PC-9 (cell line): ENCODE measurements around the gene POFUT2. TPM values are rescaled to one million over a fixed set of nuclear protein-coding genes. Genes with fewer than 3 reads are reported as not detected.

Source experiments
- BruUV-seq: library from RNA; stranded (reverse); fragments of 400-500 nt; replicated peaks from 2 replicates; lab custom pipeline; 2021; lab: Mats Ljungman, UMichigan
- CTCF ChIA-PET: fragments of 300-600 bp; sonication (Branson Sonifier 250); formaldehyde crosslinking; loops from one replicate; lab custom pipeline; 2022; ENCODE audit warnings: antibody characterized with exemption; lab: Charles Lee
- POLR2A ChIA-PET: fragments of 300-600 bp; sonication (Branson Sonifier 250); formaldehyde crosslinking; loops from one replicate; lab custom pipeline; 2022; ENCODE audit warnings: antibody characterized with exemption; ENCODE audit not compliant: unreplicated experiment; lab: Charles Lee
- DNase-seq, 2 experiments: peaks; one replicate each; pipeline versions ENCODE4 v3.0.0 to v3.0.0-alpha.2; 2015 to 2022; ENCODE audit warnings: mixed read lengths in 1 of 2
- H2AFZ ChIP-seq: fragments of 200-600 bp; sonication (generic); 2 replicates; pipeline ENCODE4 v1.8.1; 2017; ENCODE audit warnings: antibody characterized with exemption
- H3F3A ChIP-seq: fragments of 200-600 bp; sonication (generic); 2 replicates; pipeline ENCODE4 v1.8.1; 2017; ENCODE audit warnings: antibody characterized with exemption, mild to moderate bottlenecking, low read depth; ENCODE audit not compliant: insufficient read depth
- H3K27ac ChIP-seq: fragments of 200-600 bp; sonication (generic); 2 replicates; pipeline ENCODE4 v1.6.1; 2016; ENCODE audit warnings: mixed run types
- H3K27me3 ChIP-seq: fragments of 200-600 bp; sonication (generic); 2 replicates; pipeline ENCODE4 v1.6.1; 2016; ENCODE audit warnings: low read depth, mixed run types; ENCODE audit not compliant: insufficient read depth
- H3K36me3 ChIP-seq: fragments of 200-600 bp; sonication (generic); 2 replicates; pipeline ENCODE4 v1.6.1; 2016; ENCODE audit warnings: low read depth, mixed run types
- H3K4me1 ChIP-seq: fragments of 200-600 bp; sonication (generic); replicated peaks from 2 replicates; pipeline ENCODE4 v1.6.1; 2016; ENCODE audit warnings: mixed run types; ENCODE audit not compliant: insufficient read depth
- H3K4me2 ChIP-seq: fragments of 200-600 bp; sonication (generic); 2 replicates; pipeline ENCODE4 v1.6.1; 2017; ENCODE audit warnings: mixed run types
- H3K4me3 ChIP-seq: fragments of 200-600 bp; sonication (generic); 2 replicates; pipeline ENCODE4 v1.6.1; 2016; ENCODE audit warnings: mixed run types
- H3K79me2 ChIP-seq: fragments of 200-600 bp; sonication (generic); 2 replicates; pipeline ENCODE4 v1.6.1; 2017; ENCODE audit warnings: low read depth, mixed run types
- H3K9me2 ChIP-seq: fragments of 200-600 bp; sonication (generic); 2 replicates; pipeline ENCODE4 v1.8.1; 2017; ENCODE audit warnings: mild to moderate bottlenecking; ENCODE audit not compliant: insufficient read depth
- H3K9me3 ChIP-seq: fragments of 200-600 bp; sonication (generic); 2 replicates; pipeline ENCODE4 v1.8.1; 2016; ENCODE audit warnings: low read depth; ENCODE audit not compliant: insufficient read depth
- H4K20me1 ChIP-seq: fragments of 200-600 bp; sonication (generic); 2 replicates; pipeline ENCODE4 v1.8.1; 2017; ENCODE audit not compliant: insufficient read depth
- CTCF ChIP-seq: fragments of 200-600 bp; sonication (generic); conservative IDR thresholded peaks from 2 replicates; pipeline ENCODE4 v1.6.1; 2017; ENCODE audit warnings: mixed run types, antibody characterized with exemption, mild to moderate bottlenecking, moderate library complexity
- EZH2 ChIP-seq: fragments of 200-600 bp; sonication (generic); IDR thresholded peaks from 2 replicates; pipeline ENCODE4 v1.8.0; 2017; ENCODE audit warnings: antibody characterized with exemption, low read depth
- intact Hi-C: fragments of 100-400 bp; cut with micrococcal nuclease; formaldehyde crosslinking; loops from one replicate; pipeline ENCODE4 v1.10.0; 2022; ENCODE audit not compliant: unreplicated experiment
- total RNA-seq: library from RNA; stranded (reverse); gene quantifications from 2 replicates; pipeline ENCODE4 v1.2.3, GENCODE V29; 2021

POFUT2 gene
- total RNA-seq, 1 experiment from 2014 or later = 32.6 TPM

DNA sequence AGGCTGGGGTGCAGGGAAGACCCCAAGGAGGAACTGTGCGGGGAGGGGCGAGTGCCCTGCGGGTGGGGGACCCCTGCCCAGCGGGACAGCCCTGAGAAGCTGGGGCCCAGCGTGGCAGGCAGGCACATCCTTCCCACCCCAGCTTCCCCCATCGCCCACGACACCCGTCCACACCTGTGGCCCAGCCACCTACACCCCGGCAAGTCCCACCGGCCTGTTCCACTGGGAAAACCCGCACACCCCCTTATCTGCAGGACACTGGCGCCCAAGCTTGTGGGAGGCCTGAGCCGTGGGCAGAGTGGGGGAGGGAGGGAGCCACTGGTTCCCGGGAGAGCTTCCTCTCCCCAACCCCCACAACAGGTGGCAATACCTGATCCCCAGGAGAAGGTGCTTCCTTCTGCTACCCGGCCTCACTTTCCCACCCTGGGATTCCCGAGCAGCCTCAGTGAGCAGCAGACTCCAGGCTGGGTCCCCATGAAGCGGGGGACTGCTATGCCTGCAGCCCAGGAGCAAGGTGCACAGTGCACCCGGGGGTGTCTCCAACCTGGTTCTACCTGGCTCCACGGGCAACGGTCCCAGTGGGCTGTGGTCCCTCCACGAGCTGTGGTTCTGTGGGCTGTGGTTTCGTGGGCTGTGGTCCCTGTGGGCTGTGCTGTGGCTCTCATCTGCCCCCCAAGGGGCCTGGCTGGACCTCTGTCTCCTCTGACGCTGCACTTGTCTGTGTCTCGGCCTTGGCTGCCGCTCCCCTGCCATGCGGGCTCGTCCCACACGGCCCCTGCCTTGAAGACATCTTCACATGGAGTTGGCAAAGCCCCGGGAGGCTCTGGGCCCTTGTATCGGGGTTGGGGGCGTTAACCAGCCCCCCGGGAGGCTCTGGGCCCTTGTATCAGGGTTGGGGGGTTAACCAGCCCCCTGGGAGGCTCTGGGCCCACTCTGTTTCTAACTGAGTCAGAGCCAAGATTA lies 37.8 kb upstream of the POFUT2 start:
- BruUV-seq = no TSS peak

DNA sequence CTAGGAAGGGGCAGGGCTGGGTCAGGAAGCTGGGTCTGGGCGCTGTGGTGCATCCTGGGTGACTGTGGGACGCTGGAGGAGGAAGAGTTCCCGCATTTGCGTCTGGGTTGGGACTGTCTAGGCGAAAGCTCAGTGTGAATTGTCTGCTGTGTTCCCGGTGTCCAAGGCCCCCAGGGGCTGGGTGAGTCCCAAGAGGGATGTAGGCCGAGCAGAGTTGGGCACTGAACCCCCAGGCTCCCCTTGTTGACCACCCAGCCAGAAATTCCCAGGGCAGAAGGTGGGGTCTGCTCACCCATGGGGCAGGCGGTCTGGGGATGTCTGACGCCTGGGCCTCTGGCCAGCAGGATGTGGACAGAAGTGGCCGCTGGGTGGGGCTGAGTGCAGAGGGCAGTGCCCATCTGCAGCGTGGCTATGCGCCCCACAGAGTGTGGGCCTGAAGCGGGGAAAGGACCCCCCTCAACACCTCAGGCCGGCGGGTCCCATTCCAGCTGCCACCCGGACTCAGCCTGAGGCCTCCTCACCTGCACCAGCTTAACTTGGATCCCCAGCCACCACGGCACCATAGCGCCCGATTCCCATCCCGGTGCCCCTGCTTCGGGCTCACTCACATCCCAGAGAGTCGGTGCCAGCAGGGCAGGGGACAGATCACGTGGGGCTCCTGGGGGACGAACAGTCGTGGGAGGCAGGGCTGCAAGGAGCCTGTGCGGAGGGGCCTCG lies 37.0 kb upstream of the POFUT2 start:
- Histone ChIP-seq H4K20me1 (no peaks in the 10 kb centered on the region), H3K9me2 (no peaks in the 10 kb centered on the region), H3K27me3 (no peaks in the 10 kb centered on the region), H3K4me2 (no peak overlapping the region), H3K9me3 (no peaks in the 10 kb centered on the region), H3K79me2 (no peaks in the 10 kb centered on the region), H3K4me3 (no peak overlapping the region), H3K4me1 (peaks cover 14% of the 10 kb centered on the region), H3F3A (peaks cover 6% of the 10 kb centered on the region; the same call in 1 of the 2 replicates), H3K36me3 (no peaks in the 10 kb centered on the region), H3K27ac (no peak overlapping the region), H2AFZ (no peak overlapping the region)
- TF ChIP-seq CTCF (no peak), EZH2 (no peak)
- intact Hi-C loops = no loop called here
- POLR2A ChIA-PET = no interaction called here
- CTCF ChIA-PET = no interaction called here
- no peak for DNase-seq
- no TSS peak for BruUV-seq

More for the DNA sequence above, 37.8 kb upstream of the POFUT2 start:
- TF ChIP-seq EZH2 (no peak), CTCF (no peak)
- CTCF ChIA-PET = no interaction called here
- Histone ChIP-seq H3K9me3 (no peaks in the 10 kb centered on the region), H3K27ac (no peak overlapping the region), H3K27me3 (no peaks in the 10 kb centered on the region), H3K36me3 (no peaks in the 10 kb centered on the region), H3K9me2 (no peaks in the 10 kb centered on the region), H3F3A (peaks cover 9% of the 10 kb centered on the region; the same call in 1 of the 2 replicates), H3K4me2 (no peak overlapping the region), H2AFZ (no peak overlapping the region), H3K4me1 (peaks cover 15% of the 10 kb centered on the region), H3K79me2 (no peaks in the 10 kb centered on the region), H4K20me1 (no peaks in the 10 kb centered on the region), H3K4me3 (no peak overlapping the region)
- no peak for DNase-seq
- POLR2A ChIA-PET = no interaction called here
- intact Hi-C loops = no loop called here

DNA sequence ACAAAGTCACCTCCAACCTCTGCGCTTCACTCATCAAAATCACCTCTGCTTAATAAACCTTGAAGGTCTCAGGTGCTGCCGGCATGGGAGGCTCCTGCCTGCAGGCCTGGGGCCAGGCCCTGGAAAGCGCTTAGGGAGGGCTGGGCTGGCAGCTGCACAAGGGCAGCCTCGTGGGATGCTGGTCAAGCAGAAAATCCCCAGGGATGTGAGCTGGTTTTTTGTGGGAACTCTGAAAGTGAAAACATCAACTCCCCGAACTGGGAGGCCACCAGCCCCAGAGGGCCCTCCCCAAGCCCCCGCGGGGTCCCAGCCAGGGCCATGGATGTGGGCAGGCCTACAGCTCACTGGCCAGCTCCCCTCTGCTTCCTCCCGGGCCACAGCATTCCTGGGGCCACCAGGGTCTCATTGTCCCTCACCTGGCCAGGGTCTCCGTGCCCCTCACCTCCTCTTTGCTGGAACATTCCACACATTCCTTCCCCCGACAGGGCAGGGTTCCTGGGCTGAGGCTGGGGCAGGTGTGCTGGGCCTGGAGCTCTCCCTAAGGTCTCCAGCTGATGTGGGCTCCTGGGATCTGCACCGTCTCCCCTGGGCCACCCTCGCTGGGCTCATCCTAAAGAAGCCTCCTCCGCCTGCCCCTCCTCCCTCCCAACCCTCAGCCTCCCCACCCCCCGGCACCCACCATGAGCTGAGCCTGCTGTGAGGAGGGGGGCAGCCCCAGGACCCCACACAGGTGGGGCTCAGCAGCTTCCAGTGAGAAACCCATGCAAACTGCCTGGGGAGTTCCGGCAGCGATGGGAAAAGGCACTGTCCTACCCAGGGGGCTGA lies 36.0 kb upstream of the POFUT2 start:
- POLR2A ChIA-PET = interaction anchor here (0.6 kb wide), 1 partner anchor 78 kb away, joined by 4 read pairs; no protein-coding TSS in a partner anchor
- CTCF ChIA-PET = no interaction called here

More for the DNA sequence above, 36.0 kb upstream of the POFUT2 start:
- no peaks in the 10 kb centered on the region for H3K9me2 ChIP-seq
- no peaks in the 10 kb centered on the region for H4K20me1 ChIP-seq
- BruUV-seq = no TSS peak
- peaks cover 5% of the 10 kb centered on the region; the same call in 1 of the 2 replicates for H3F3A ChIP-seq
- no peak overlapping the region for H3K4me3 ChIP-seq
- no peaks in the 10 kb centered on the region for H3K79me2 ChIP-seq
- DNase-seq = no peak
- intact Hi-C loops = no loop called here
- H3K4me1 ChIP-seq = peaks cover 15% of the 10 kb centered on the region; the same call in 1 of the 2 replicates
- TF ChIP-seq CTCF (no peak), EZH2 (no peak)
- no peaks in the 10 kb centered on the region for H3K9me3 ChIP-seq
- H3K27me3 ChIP-seq = no peaks in the 10 kb centered on the region
- H2AFZ ChIP-seq = no peak overlapping the region
- no peaks in the 10 kb centered on the region for H3K36me3 ChIP-seq
- H3K27ac ChIP-seq = no peak overlapping the region
- H3K4me2 ChIP-seq = no peak overlapping the region
